ENCODE results near the gene NMT1. TPM values are rescaled to one million over a fixed set of nuclear protein-coding genes. Genes with fewer than 3 reads are reported as not detected.
A peak's percentile ranks its signal among the peaks of the same experiment; 100 is the strongest.

The NMT1 gene
- total RNA-seq, 1 donor, result 46.0 TPM

DNA sequence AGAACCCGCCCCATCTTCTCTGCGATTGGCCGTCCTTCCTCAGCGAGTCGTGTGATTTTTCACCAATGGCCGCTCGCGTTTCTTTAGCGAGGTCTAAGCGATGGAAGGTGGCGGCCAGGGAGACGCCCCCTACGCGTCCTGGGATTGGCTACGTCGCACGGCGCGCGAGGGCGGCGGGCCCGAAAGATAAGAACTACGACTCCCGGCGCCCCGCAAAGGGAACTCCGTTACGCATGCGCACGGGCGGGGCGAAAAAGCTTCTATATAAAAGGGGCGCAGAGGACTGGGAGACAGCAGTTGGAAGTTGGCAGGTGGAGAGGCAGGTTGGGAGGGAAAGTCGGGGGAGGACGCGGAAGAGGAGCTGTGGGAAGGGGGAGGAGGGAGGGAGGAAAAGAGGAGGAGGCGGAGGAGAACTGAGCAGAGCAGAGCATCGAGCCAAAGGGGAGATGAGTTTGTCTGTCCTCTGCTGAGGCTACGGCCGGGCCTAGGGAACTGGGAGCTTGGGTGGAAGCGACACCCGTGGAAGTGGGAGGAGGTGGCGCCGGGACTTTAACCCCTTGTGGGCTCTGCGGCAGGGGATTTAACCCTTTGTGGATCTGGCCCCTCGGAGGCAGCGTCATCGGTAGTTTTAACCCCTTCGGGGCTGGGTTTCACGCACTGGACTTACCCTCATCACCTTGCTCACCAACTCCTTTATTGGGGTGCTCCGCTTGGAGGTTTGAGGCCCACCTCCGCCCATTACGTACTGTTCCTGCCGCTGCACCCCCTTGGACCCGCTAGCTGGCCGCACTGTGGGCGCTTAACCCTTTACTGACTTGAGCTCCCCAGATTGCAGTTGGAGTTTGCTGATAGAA lies 87.3 kb downstream of the NMT1 start, which contains the start of gene HEXIM1:
Gene HEXIM1, plus strand, starts transcription at position 293 of the 854 bp plus-strand sequence. CDS start 716 bp downstream, outside the sequence.
- DNase-seq (ENCODE audit: low read depth in 2 of 3, low spot score in 2 of 3), result peak; percentile 100

DNA sequence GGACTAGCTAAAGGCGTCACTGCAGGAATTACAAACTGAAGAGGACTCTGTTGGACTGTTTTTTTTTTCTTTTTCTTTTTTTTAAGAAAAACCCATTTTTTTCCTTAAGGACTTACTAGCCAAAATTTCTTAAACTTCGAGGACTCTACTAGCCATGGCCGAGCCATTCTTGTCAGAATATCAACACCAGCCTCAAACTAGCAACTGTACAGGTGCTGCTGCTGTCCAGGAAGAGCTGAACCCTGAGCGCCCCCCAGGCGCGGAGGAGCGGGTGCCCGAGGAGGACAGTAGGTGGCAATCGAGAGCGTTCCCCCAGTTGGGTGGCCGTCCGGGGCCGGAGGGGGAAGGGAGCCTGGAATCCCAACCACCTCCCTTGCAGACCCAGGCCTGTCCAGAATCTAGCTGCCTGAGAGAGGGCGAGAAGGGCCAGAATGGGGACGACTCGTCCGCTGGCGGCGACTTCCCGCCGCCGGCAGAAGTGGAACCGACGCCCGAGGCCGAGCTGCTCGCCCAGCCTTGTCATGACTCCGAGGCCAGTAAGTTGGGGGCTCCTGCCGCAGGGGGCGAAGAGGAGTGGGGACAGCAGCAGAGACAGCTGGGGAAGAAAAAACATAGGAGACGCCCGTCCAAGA lies 88.0 kb downstream of the NMT1 start:
- peak in 2 of 3 donors; percentile 80 to 83 for DNase-seq (ENCODE audit: low read depth in 2 of 3, low spot score in 2 of 3)

DNA sequence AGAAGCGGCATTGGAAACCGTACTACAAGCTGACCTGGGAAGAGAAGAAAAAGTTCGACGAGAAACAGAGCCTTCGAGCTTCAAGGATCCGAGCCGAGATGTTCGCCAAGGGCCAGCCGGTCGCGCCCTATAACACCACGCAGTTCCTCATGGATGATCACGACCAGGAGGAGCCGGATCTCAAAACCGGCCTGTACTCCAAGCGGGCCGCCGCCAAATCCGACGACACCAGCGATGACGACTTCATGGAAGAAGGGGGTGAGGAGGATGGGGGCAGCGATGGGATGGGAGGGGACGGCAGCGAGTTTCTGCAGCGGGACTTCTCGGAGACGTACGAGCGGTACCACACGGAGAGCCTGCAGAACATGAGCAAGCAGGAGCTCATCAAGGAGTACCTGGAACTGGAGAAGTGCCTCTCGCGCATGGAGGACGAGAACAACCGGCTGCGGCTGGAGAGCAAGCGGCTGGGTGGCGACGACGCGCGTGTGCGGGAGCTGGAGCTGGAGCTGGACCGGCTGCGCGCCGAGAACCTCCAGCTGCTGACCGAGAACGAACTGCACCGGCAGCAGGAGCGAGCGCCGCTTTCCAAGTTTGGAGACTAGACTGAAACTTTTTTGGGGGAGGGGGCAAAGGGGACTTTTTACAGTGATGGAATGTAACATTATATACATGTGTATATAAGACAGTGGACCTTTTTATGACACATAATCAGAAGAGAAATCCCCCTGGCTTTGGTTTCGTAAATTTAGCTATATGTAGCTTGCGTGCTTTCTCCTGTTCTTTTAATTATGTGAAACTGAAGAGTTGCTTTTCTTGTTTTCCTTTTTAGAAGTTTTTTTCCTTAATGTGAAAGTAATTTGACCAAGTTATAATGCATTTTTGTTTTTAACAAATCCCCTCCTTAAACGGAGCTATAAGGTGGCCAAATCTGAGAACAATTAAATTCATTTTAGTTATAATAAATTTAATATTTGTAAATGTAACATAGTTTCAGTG lies 88.8 kb downstream of the NMT1 start:
- DNase-seq (ENCODE audit: low read depth in 2 of 3, low spot score in 2 of 3), result peak in 1 of 3 donors; percentile 35

GRCh38 chr17:45150911-45151809 lies 90.0 kb downstream of the NMT1 start:
- no peak for DNase-seq (ENCODE audit: low read depth in 2 of 3, low spot score in 2 of 3)

GRCh38 chr17:45155029-45155428 lies 93.9 kb downstream of the NMT1 start:
- DNase-seq (ENCODE audit: low read depth in 2 of 3, low spot score in 2 of 3), result no peak

- no peak for DNase-seq (ENCODE audit: low read depth in 2 of 3, low spot score in 2 of 3)
Observed at GRCh38 chr17:45155483-45155882, 94.4 kb downstream of the NMT1 start.

GRCh38 chr17:45156242-45156641 lies 95.1 kb downstream of the NMT1 start:
- no peak for DNase-seq (ENCODE audit: low read depth in 2 of 3, low spot score in 2 of 3)

Small RNAs within 50 kb of the gene (small RNA-seq; reads per million reads assigned to genes)
- gene MIR6784 (not detected), gene RF00019 (not detected)

Other genes starting within 250 kb of the NMT1 start
- under 0.01 TPM for gene GJC1, start 231.0 kb upstream of the NMT1 start, total RNA-seq
- gene HIGD1B, start 213.4 kb upstream of the NMT1 start, total RNA-seq, result not detected
- 121 TPM for gene EFTUD2, start 161.9 kb upstream of the NMT1 start, total RNA-seq
- gene GFAP, start 145.8 kb upstream of the NMT1 start, total RNA-seq, result not detected
- gene KIF18B, start 113.5 kb upstream of the NMT1 start, total RNA-seq, result 0.81 TPM
- gene C1QL1, start 93.0 kb upstream of the NMT1 start, total RNA-seq, result not detected
- gene DCAKD, start 9.7 kb upstream of the NMT1 start, total RNA-seq, result 98.8 TPM
- 8.1 TPM for gene PLCD3, start 71.2 kb downstream of the NMT1 start, total RNA-seq
- gene ACBD4, start 74.4 kb downstream of the NMT1 start, total RNA-seq, result 13.2 TPM
- 10.2 TPM for gene HEXIM1, start 87.2 kb downstream of the NMT1 start, total RNA-seq
- gene HEXIM2, start 100.6 kb downstream of the NMT1 start, total RNA-seq, result 7.0 TPM
- gene FMNL1, start 160.6 kb downstream of the NMT1 start, total RNA-seq, result 149 TPM
- 0.27 TPM for gene SPATA32, start 200.8 kb downstream of the NMT1 start, total RNA-seq